ENCODE results near the gene FAM118B.

- TF ChIP-seq CTCF (IDR thresholded peaks at IDR 0.05) (no peak), POLR2A (IDR thresholded peaks at IDR 0.05) (no peak)
These were observed 22.3 kb upstream of the FAM118B start for GRCh38 chr11:126189109-126189929.

Measured in body of pancreas (tissue), 4 donors.